ELR (cell line): ENCODE data around the gene CFAP221.
A peak's percentile ranks its signal among the peaks of the same experiment; 100 is the strongest.

Experiments used
- DNase-seq: peaks from one replicate; pipeline ENCODE4 v3.0.0-alpha.2; 2015; ENCODE audit warnings: low read depth

CFAP221 gene

DNA sequence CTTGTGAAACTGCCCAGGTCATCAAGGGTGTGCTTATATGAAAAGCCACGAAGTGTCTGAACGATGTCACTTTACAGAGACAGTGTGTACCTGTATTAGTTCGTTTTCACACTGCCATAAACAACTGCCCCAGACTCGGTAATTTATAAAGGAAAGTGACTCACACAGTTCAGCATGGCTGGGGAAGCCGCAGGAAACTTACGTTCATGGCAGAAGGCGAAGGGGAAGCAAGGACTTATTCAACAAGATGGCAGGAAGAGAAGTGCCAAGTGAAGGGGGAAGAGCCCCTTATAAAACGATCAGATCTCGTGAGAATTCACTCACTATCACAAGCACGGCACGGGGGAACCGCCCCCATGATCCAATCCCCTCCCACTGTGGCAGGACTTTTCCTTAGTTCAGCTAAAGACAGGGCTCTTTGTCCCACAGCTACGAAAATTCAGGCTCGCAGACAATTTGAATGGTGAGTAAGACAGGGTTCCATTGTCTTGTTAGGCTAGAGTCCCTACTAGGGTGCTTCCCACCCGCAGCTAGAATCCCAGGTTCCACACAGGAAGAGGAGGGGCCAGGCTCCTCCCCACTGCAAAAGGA is 154.9 kb downstream of the CFAP221 start:
- no peak for DNase-seq

DNA sequence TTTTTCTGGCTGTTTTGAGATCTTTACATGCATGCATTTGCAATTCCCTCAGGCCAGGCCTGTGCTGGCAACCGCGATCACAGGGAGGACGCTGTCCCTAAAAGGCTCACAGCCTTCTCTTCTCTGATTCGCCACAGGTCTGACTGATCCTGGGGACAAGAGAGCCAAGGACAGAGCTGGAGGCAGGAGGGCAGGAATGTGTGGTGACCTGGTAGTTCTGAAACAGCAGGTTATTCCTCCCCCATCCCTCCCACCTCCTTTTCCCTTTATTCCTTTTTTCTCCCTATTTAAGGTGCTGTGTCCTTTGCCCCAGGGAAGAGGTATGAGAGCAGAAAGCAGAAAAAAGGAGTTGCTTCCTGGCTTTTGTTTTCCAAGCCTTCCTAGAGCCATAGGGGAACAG is 156.6 kb downstream of the CFAP221 start:
- DNase-seq: no peak

DNA sequence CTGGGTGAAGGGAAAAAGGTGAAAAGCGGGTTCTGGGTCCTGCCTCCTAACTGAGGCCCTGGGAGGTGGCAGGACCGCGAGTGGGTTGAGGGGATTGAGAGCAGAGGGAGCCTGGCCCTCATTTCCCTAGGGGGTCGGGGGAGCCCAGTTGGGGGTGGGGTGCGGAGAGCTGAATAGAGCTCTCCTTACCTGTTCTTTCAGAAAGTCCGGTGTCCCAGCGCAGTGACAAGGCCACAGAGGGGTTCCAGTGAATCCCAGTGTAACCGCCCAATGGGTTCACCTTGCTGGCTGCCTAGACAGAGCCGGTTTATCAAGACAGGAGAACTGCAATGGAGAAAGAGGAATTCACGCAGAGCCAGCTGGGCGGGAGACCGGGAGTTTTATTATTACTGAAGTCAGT is 157.1 kb downstream of the CFAP221 start:
- no peak for DNase-seq

DNA sequence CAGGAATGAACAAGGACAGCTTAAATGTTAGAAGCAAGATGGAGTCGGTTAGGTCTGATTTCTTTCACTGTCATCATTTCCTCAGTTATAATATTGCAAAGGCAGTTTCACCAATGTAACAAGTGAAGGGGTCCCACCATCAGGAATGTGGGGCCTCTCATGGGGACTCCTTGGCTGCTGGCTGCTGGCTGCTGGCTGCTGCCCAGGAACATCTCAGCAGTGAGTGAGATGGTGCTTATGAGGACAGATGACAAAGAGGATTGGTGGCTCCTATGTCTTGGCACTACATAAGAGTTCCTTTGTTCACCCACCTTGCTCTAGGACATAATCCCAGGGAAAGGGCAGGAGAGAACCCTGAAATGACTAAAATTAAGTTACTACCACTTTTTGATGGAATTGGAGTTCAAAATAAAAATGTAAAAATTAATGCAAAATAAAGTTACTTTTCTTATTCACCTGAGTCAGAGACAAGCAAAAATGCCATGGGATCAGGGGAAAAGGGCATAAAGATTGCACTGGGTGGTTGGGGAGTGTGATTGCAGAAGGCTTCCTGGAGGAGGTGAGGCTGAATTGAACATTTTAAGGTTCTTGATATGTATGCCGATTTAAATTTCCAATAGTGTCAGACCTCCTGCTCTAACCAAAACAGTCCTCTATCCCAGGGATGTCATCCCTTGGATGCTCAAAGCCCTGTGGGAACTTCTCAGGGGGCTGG is 158.1 kb downstream of the CFAP221 start:
- no peak for DNase-seq

DNA sequence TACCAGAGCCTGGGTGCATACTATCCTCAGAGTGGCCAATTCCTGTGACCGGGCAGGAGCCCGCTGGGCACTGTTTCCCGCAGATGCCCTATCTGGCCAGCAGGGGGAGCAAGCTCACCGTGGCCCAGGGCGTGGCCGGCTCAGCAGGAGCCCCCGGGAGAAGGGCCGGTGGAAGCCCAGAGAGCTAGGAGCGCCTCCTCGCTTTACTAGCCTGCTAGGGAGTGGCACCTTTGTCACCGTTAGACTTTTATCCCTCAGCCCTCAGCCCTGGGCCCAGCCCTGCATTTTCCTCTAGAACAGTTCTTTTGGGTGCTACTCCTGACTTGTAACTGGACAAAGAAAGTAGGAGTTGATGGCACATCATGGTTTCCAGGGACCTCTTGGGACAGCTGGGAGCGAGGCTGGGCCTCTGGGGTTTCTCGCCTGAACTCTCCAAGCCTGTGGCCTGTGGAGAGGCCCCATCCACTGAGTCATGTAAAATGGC is 158.7 kb downstream of the CFAP221 start:
- peak; percentile 76 for DNase-seq

DNA sequence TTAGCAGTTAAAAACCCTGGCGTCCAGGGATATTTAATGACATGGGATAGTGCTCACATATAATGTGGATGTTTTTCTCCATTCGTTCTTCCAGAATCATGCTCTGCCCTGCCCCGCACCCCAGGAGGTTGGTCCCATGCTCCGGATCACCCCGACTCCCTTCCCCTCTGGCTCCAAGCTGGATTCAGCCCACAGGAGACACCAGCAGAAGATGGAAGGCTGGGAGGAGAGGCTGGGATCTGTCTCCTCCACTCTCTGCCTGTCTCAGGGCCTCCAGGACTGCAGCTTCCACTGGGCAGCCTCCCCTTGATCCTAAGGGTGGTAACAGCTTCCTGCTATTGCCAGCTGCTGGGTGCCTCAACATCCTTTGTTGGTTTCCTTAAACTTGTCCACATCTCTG is 159.3 kb downstream of the CFAP221 start:
- DNase-seq: no peak

DNA sequence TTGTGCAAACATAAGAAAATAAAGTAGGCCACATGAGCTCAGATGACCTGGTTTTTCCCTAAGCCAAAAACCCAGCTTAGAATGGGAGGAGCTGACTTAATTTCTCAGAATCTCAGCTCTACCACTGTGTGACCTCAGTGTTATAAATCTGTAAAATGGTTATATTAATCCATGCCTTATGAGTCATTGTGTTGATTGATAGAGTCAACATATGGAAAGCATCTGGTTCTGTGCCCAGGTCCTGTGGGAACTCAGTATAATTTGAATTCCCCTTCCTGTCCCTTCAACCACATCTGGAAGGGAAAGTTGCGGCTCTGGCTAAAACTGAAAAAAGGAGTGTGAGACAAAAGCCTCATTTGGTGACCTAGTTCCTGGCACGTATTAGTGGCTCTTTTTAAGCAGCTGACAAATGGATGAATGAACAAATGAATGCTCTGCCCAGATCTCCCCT is 160.4 kb downstream of the CFAP221 start:
- DNase-seq: peak; percentile 7

DNA sequence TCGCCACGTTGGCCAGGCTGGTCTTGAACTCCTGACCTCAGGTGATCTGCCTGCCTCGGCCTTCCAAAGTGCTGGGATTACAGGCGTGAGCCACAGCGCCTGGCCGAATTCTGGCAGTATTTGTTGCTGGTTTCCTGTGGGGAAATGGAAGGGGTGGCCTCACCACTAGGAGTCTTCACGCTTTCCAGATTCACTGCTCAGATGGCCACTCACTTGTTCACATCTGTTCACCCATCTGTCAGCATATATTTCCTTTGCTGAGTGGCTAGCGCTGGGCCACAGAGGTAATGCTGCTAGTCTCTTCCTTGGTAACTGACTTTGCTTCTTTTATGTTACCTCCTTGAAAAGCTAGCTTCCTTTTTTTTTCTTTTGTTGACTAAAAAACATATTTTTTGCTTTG is 162.0 kb downstream of the CFAP221 start:
- no peak for DNase-seq
